ENCODE results near the gene SLC25A21. TPM values are rescaled to one million over a fixed set of nuclear protein-coding genes. Genes with fewer than 3 reads are reported as not detected.
A peak's percentile ranks its signal among the peaks of the same experiment; 100 is the strongest.

Gene SLC25A21
- total RNA-seq, 4 donors from 2014 or later, result 0.39 to 3.3 (median 1.2) TPM

DNA sequence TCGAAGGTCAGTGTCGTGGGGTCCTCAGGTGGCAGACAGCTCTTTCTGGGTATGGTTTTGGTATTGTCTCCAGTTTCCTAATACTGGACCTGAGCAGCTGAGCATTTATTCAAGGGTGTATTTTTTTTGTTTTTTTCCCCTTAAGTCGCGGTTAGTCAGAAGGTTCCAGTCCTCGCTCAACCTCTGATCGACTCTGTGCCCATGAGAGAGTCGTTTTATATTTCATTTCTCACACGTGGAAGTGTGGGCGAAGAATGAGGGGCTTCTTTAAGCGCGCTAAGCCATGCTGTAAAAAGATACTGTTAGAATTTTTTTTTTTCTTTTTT, 25.8 kb upstream of the SLC25A21 start:
- peak overlapping the region; percentile 89 to 93 (median 92) for H3K27ac ChIP-seq (replicated peaks in 1 of 4)
- H3K4me1 ChIP-seq, result peaks cover 3 to 19% (median 13%) of the 10 kb centered on the region in 4 donors
- intact Hi-C loops (cut with DNase I), result no loop called here
- H3K27me3 ChIP-seq, result no peaks in the 10 kb centered on the region
- no peaks in the 10 kb centered on the region for H3K36me3 ChIP-seq
- 6% methylated on average over 11 of the region's 11 CpGs for WGBS
- H3K9me3 ChIP-seq, result no peaks in the 10 kb centered on the region
- DNase-seq (ENCODE audit: extremely low spot score), result no peak
- peak overlapping the region; percentile 63 to 80 (median 68) for H3K4me3 ChIP-seq
- no peak for TF ChIP-seq POLR2AphosphoS5 (IDR thresholded peaks at IDR 0.05)
- TF ChIP-seq, protein P1, sequence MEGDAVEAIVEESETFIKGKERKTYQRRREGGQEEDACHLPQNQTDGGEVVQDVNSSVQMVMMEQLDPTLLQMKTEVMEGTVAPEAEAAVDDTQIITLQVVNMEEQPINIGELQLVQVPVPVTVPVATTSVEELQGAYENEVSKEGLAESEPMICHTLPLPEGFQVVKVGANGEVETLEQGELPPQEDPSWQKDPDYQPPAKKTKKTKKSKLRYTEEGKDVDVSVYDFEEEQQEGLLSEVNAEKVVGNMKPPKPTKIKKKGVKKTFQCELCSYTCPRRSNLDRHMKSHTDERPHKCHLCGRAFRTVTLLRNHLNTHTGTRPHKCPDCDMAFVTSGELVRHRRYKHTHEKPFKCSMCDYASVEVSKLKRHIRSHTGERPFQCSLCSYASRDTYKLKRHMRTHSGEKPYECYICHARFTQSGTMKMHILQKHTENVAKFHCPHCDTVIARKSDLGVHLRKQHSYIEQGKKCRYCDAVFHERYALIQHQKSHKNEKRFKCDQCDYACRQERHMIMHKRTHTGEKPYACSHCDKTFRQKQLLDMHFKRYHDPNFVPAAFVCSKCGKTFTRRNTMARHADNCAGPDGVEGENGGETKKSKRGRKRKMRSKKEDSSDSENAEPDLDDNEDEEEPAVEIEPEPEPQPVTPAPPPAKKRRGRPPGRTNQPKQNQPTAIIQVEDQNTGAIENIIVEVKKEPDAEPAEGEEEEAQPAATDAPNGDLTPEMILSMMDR (IDR thresholded peaks at IDR 0.05), result peak in 1 of 3 experiments; percentile 55

DNA sequence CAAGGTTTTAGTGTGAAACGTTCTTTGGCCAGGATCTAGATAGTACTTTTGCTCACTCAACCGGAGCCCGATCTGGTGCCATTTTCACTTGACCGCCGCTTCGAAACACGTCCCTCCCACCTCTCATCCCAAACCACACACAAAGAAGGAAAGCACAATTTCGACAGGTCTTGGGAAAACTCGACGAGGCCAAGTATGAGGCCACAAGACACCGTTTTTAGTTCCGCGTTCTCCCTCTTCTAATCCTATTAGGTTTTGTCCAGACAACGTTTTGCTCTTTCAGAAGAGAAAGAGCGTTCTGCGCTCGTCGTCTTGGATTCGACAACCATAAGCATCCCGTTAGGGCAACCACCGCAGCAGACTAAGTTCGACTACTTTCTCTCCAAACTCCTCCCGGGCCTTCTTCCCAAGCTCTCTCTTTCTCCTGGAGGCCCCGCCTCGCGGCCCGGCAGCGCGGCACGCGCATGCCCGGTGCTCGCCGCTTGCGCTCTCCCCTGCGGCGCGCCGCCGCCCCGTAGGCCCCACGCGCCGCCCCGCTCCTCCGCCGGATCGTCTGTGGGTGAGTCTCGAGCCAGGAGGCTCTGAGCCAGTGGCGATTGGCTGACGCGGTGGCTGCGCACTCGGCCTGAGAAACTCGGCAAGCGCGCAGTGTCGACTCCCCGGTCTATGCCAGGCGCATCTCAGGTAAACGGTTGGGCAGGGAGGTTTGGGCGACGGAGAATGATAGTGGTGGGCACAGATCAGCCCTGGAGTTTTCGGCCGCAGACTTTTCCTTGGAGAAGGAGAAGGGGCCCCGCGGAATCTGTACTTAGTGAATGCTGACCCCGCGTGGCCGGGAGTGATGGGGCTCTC, 25.2 kb upstream of the SLC25A21 start, which contains the start of gene MIPOL1:
Gene MIPOL1, plus strand, starts transcription at position 517 of the 852 bp plus-strand sequence. CDS start 49,952 bp downstream, outside the sequence.
- TF ChIP-seq EP300 (IDR thresholded peaks at IDR 0.05) (no peak), POLR2A (IDR thresholded peaks at IDR 0.05; ENCODE audit: low read depth) (no peak), POLR2AphosphoS5 (IDR thresholded peaks at IDR 0.05) (peak; percentile 68 to 80)
- TF ChIP-seq, protein P1 (IDR thresholded peaks at IDR 0.05), result peak in 2 of 3 experiments; percentile 45 to 49
- Histone ChIP-seq H3K36me3 (no peaks in the 10 kb centered on the region), H3K4me3 (peak within 1 kb of the TSS; percentile 63 to 80 (median 68)), H3K27me3 (no peaks in the 10 kb centered on the region), H3K27ac (replicated peaks in 1 of 4) (peak within 1 kb of the TSS; percentile 89 to 93 (median 92)), H3K4me1 (peaks cover 3 to 19% (median 13%) of the 10 kb centered on the region in 4 donors), H3K9me3 (no peaks in the 10 kb centered on the region)
- 2% methylated on average over 55 of the region's 70 CpGs for WGBS
- peak; percentile 93 for DNase-seq (ENCODE audit: extremely low spot score)
- intact Hi-C loops (cut with DNase I), result loop anchor here (2.0 kb wide), 1 partner anchor 25 kb away; the partner anchor contains the start of gene SLC25A21

DNA sequence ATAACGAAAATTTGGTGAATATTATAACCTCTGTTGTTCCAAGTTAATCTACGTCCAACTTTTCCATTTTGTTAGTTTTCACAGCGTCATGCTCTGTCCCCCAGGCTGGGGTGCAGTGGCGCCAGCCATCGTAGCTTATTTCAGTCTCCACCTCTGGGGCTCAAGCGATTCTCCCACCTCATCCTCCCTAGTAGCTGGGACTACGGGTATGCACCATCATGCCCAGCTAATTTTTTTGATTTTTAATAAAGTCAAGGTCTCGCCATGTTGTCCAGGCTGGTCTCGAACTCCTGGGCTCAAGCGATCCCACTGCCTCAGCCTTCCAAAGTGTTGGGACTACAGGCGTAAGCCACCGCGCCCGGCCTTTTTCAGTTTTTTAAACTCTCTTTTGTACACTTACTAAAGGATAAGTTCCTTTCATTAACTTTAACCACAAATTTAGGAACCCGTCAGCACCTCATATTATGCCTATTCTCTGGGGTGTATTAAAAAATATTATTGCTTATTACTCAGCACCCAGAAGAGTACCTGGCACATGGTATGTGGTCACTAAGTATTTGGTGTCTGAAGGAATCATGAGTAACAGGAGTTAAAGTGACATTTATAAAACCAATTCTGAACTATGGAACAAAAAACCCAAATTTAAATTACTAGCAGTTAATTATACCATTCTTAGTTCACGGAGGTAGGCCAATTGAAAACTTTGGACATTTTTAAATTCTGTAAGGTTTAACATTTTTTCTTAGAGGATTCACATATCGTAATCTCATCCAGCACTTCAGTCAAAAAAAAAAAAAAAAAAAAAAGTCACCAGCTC, 24.4 kb upstream of the SLC25A21 start:
- H3K4me3 ChIP-seq, result peak overlapping the region; percentile 63 to 80 (median 68)
- intact Hi-C loops (cut with DNase I), result loop anchor here (2.0 kb wide), 1 partner anchor 24 kb away; the partner anchor contains the start of gene SLC25A21
- H3K27me3 ChIP-seq, result no peaks in the 10 kb centered on the region
- no peaks in the 10 kb centered on the region for H3K9me3 ChIP-seq
- H3K4me1 ChIP-seq, result peaks cover 3 to 19% (median 13%) of the 10 kb centered on the region in 4 donors
- no peaks in the 10 kb centered on the region for H3K36me3 ChIP-seq
- no peak for DNase-seq (ENCODE audit: extremely low spot score)
- H3K27ac ChIP-seq (replicated peaks in 1 of 4), result peak overlapping the region; percentile 89 to 93 (median 92)
- WGBS, result 91% methylated on average over 17 of the region's 17 CpGs
- TF ChIP-seq, protein P1 (IDR thresholded peaks at IDR 0.05), result no peak
- no peak for TF ChIP-seq POLR2A (IDR thresholded peaks at IDR 0.05; ENCODE audit: low read depth)

DNA sequence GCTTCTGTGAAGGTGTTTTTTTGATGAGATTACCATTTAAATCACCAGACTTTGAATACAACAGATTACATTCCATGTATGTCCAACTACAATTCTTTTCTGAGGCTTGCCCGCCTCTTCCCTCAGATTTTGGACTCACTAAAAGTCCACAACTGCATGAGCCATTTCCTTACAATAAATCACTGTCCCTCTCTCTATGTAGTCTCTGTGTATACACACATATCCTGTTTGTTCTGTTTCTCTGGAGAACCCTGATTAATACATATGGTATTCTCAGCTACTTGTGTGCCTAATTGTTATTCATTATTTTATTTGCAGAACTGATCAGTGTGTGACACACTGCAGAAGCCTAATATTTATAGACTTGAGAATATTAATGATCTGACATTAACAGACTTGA, 22.9 kb upstream of the SLC25A21 start:
- intact Hi-C loops (cut with DNase I), result no loop called here
- TF ChIP-seq EP300 (IDR thresholded peaks at IDR 0.05), result no peak
- TF ChIP-seq, protein P1 (IDR thresholded peaks at IDR 0.05), result no peak
- TF ChIP-seq POLR2AphosphoS5 (IDR thresholded peaks at IDR 0.05), result no peak
- no peak for TF ChIP-seq POLR2A (IDR thresholded peaks at IDR 0.05; ENCODE audit: low read depth)
- no peak overlapping the region for H3K27ac ChIP-seq (replicated peaks in 1 of 4)
- H3K27me3 ChIP-seq, result no peaks in the 10 kb centered on the region
- no peak for DNase-seq (ENCODE audit: extremely low spot score)
- no peaks in the 10 kb centered on the region for H3K36me3 ChIP-seq
- peaks cover 3 to 19% (median 13%) of the 10 kb centered on the region in 4 donors for H3K4me1 ChIP-seq
- H3K4me3 ChIP-seq, result no peak overlapping the region
- no peaks in the 10 kb centered on the region for H3K9me3 ChIP-seq
- 83% methylated on average over 1 of the region's 1 CpG for WGBS
